GM18511 (cell line): ENCODE data around the gene SELENOW.

ENCODE experiments used
- ATAC-seq: cut with Tn5 transposase; IDR thresholded peaks from one replicate; pipeline ENCODE4 v1.9.1; 2021; ENCODE audit warnings: mild to moderate bottlenecking, moderate library complexity; ENCODE audit not compliant: unreplicated experiment

The SELENOW gene

DNA sequence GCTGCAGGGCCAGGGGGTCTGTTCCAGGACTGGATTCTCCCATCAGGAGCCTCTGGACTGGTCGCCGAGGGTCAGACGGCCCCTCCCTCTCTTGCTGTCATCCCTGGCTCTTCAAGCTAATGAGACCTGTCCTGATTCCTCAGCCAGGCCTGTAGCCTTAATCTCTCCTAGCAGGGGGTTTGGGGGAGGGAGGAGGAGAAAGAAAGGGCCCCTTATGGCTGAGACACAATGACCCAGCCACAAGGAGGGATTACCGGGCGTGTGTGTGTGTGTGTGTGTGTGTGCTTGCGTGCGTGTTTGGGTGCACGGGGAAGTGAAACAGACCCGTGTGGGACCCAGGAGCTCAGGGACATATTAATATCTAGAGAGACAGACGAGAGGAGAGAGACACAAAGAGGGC, 41.4 kb downstream of the SELENOW start:
- ATAC-seq: no peak

DNA sequence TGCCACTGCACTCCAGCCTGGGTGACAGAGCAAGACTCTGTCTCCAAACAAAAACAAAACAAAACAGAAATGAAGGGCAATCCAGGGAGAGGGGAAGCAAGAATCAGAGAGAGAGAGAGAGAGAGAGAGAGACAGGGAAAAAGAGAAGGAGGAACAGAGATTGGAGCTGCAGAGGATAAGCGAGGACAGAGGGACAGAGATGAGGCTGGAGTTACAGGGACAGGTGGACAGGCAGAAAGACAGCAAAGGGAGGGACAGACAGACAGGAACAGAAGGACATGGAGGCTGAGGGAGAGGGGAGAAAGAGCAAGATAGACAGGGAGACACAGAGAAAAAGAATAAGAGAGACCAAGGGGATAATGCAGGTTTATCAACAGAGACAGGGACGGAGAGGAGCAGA, 41.9 kb downstream of the SELENOW start:
- no peak for ATAC-seq

DNA sequence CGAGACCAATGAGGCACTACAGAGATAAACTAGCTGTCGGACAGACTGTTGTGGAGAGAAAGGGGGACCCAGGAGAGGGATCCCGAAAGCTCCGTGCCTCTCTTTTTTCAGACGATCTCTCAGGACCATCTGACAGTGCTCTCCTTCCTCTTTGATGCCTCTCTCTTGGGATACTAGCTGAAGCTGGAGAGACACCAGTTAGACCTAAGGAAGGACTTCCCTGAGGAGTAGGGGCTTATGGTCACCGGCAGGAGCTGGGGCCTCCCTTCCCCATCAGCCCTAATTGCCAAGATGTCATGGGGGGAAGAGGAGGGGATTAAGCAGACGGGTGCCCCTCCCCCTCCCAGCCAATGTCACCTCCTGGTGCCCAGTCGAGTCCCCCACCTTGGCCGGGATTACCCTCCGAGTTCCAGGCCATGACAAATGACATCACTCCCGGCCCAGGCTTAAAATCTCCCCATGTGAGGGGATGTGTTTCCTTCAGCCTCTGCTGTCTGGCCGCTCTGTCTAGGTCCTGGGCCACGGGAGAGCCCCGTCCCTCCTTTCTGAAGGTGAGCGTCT, 43.0 kb downstream of the SELENOW start, which contains the start of gene CRX:
Gene CRX (plus strand): TSS at position 478 of the 561 bp plus-strand sequence. CDS start 12,507 bp downstream, outside the sequence.
- ATAC-seq: no peak

DNA sequence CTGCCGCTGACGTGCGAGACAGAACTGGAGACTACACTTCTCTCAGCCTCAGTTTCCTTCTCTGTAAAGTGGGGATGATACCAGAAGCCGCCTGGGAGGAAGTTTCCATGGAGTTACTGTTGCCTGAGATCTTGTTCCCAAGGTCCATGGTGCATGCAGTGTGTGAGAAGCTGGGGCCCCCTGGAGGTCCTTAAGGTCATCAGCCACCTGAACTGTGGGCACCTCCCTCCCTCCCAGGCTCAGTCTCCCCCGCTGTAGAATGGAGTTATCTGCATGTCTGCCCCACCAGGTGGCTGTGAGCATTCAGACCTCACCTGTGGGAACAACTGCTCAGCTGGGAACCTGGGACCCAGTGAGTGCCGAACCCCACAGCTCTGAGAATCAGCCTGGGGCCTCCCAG, 45.9 kb downstream of the SELENOW start:
- no peak for ATAC-seq

DNA sequence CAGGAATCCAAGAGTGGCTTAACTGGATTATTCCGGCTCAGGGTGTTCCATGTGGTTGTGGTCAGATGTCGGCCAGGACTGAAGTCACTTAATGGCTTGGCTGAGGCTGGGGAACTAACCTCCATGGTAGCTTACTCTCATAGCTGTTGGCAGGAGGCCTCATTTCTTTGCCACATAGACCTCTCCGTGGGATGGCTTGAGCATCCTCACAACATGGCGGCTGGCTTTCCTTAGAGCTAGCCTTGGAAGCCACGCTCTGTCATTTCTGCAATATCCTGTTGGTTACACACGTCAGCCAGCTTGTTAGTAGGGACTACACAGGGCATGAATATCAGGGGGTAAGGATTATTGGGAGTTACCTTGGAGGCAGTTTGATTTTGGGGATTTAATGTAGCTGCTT, 48.3 kb downstream of the SELENOW start:
- no peak for ATAC-seq

DNA sequence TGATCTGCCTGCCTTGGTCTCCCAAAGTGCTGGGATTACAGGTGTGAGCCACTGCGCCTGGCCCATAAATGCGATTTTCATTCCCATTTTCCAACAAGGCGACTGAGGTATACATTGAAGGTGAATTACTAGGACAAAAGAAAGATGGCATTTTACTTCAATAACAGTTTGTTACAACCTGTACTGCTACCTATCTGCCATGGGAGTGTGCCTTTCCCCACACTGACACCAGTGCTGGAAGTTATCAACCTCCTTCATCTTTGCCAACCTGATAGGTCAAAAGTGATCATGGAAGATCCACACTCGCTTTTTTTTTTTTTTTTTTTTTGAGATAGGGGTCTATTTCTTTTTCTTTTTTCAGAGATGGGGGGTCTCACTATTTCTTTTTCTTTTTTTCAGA, 54.2 kb downstream of the SELENOW start:
- ATAC-seq: no peak
